GM12872 (cell line): Measurements from ENCODE around the gene NYAP2.

Source experiments
- CTCF ChIP-seq: IDR thresholded peaks from 3 replicates; pipeline ENCODE4 v1.5.1; 2011; ENCODE audit warnings: low read depth, mild to moderate bottlenecking, low read length, moderate library complexity; ENCODE audit not compliant: insufficient read depth

The NYAP2 gene

GRCh38 chr2:225512876-225513540 lies 113.5 kb downstream of the NYAP2 start:
- no peak for TF ChIP-seq CTCF

- TF ChIP-seq CTCF = no peak
Observed at GRCh38 chr2:225515033-225515432, 115.5 kb downstream of the NYAP2 start.

- no peak for TF ChIP-seq CTCF
Observed at GRCh38 chr2:225526760-225527390, 127.4 kb downstream of the NYAP2 start.

GRCh38 chr2:225531559-225531958 lies 132.0 kb downstream of the NYAP2 start:
- no peak for TF ChIP-seq CTCF

- no peak for TF ChIP-seq CTCF
Observed at GRCh38 chr2:225532096-225532495, 132.6 kb downstream of the NYAP2 start.

GRCh38 chr2:225534037-225534436 lies 134.5 kb downstream of the NYAP2 start:
- no peak for TF ChIP-seq CTCF

- TF ChIP-seq CTCF = no peak
Observed at GRCh38 chr2:225534697-225535096, 135.2 kb downstream of the NYAP2 start.

- TF ChIP-seq CTCF = no peak
Observed at GRCh38 chr2:225536036-225536435, 136.5 kb downstream of the NYAP2 start.
